GM21367 (cell line): ENCODE measurements around the gene COL4A4.
A peak's percentile ranks its signal among the peaks of the same experiment; 100 is the strongest.
"Not testable (repeated sequence)": the region's sequence is repeated elsewhere in the genome, so short reads cannot be mapped to it uniquely, and the experiment has no call there.

Experiments used
- ATAC-seq: cut with Tn5 transposase; IDR thresholded peaks from one replicate; pipeline ENCODE4 v1.9.1; 2021; ENCODE audit not compliant: unreplicated experiment

The COL4A4 gene

GRCh38 chr2:227117852-227118251 lies 46.2 kb downstream of the COL4A4 start:
- ATAC-seq: no peak

DNA sequence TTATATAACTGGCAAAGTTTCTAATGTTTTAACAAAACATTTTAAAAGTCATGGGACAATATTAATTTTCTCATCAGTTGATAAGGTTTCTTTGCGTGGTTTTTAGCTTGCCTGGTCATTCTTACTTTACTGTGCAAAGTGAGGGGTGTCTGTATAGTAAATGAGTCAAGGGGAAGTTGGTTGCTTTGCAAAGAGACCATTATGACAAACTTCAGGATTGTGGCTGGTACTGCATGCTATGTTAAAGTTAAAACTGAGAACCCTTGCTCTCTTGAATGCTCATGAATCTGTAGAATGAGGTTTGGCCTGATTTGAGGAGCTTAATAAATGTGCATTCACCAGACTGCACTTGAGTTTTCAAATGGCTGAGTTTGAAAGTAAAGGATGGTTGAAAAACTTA lies 47.0 kb downstream of the COL4A4 start:
- ATAC-seq: no peak

DNA sequence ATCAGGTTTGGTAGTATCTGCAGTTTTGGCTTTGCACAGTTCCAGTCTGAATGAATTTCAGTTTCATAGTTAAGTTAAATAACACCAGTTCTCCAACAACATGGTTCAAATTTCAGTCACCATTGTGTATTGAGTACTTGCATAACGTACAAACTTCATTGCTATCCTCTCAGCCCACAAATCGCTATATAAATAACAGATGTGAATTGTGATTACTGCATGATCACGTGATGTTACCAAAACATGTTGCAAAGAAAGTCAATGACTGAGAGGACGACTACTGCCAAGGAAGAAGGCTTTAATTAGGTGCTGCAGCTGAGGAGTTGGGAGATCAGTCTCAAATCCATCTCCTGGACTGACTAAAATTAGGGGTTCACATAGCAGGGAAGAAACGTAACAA lies 48.2 kb downstream of the COL4A4 start:
- no peak for ATAC-seq

DNA sequence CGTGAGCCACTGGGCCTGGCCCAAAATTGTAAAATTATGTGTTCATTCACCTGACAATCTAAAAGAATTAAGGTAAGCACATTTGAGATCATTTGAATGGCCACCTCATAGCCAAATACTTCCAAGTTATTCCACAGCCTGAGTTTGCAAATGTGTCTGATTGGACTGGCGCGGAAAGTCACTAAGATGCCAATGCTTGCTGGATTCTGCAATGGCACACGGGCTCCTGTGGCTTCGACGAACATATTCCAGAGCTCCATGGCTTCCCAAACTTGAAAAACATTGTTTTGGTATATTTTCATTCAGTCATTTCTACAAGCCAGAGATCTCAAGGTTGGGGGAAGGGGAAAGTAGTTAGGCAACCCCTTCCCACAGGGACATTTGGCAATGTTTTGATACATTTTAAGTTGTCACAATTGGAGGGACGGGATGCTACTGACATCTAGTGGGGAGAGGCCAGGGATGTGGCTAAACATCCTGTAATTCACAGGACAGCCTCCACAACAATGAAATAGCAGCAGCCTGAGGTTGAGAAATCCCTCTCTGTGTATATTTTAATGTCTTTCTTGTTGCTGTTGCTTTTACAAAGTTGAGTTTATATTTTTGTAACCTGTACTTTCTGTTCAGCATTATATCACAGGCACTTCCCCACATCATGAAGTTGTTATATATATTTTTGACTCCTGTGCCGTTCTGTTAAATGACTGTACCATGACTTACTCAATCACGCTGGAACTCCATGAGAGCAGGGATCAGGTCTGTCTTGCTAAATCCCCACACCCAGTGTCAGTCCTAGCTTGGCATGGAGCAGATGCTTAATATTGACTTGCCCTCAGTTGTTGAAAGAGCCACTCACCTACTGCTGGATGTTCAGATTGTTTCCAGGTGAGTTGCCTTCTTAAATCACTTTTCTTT lies 56.9 kb downstream of the COL4A4 start:
- ATAC-seq: peak; percentile 71

GRCh38 chr2:227103583-227103982 lies 60.4 kb downstream of the COL4A4 start:
- ATAC-seq: no peak

DNA sequence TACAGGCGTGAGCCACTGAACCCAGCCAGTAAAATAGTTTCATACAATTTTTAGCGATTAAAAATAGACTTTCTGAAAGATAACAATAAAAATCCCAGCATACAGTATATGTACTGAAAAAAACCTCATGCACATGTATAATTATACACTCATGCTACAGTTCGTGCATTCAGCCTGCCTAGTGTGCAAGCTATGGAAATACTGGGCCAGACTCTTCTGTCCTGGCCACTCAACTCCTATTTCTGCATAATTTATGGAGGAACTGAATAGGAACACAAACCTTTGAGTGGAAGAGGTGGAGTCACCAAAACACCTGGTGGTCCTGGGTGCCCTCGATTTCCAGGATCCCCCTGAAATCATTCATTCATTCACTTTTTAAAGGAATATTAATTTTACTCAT lies 64.7 kb downstream of the COL4A4 start:
- no peak for ATAC-seq

DNA sequence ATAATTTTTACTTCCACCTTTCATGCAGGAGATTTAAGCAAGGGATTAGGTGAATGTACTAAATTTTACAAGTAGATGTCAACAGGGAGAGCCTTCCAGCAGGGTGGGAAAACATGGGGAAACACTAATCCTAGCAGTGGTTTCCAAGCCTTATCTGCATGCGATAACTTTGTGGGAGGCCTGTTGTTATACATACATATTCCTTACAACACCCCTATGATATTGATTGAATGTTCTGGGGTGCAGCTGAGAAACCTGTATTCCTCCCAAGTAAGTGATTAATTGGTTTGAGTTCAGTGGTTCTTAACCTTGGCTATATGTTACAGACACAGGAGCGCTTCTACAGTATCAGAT lies 65.9 kb downstream of the COL4A4 start:
- ATAC-seq: no peak

DNA sequence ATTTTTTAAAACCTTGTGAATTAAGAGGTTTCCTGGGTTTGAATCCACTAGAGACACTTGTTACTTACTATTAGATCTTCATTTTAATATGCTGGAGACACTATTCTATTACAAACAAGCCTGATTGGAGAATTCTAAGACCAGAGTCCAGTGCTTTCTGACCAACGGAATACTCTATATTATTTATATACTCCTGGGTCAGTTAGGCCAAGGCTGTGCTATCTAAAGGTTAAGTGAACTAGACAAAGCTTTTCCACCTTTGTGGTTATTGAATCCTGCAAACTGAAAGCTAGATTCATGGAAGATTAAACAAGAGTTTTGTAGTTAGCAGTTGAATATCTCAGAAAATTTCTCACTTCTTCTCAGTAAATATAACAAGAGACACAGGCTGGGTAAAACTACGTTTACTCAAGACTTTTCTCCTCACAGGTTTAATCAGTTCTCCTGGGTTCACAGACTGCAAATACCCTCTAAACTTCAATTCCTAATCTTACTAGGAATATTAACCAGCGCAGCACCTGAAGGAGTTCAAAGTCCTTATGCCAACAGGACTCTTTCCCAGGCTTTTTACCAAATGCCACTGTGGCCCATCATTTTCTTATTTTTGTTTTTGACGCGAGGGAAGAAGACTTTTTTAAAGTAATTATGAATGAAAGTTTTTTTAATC lies 66.4 kb downstream of the COL4A4 start:
- no peak for ATAC-seq

DNA sequence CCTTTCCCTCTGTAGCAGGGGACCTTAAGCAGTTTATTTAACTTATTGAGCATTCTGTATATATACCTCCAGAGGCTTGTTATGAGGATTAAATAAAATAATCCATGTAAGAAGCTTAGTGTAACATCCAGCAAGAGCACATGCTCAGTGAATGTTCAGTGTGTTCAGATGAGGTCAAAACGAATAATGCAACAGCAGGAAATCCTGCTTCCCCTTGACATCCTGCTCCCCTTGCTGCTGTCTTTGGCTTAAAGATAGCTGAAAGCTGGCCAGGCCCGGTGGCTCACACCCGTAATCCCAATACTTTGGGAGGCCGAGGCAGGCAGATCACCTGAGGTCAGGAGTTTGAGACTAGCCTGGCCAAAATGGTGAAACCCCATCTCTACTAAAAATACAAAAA lies 68.7 kb downstream of the COL4A4 start:
- ATAC-seq: no peak

DNA sequence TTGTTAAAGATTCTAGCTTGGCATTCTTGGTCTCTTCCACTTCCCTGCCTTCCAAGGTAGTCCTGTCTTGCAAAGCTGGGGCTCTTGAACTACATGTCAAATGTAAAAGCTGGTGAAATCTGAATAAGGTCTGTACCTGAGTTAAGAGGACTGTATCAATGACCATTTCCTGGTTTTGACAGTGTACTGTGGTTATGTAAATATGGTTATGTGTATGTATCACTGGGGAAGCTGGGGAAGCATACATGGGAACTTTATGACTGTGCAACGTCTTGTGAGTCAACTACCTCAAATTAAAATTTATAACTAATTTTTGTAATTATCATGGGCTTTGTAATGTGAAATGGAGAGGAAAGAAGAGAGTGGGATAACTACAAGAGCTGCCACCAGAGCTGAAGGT lies 81.7 kb downstream of the COL4A4 start:
- peak; percentile 97 for ATAC-seq

DNA sequence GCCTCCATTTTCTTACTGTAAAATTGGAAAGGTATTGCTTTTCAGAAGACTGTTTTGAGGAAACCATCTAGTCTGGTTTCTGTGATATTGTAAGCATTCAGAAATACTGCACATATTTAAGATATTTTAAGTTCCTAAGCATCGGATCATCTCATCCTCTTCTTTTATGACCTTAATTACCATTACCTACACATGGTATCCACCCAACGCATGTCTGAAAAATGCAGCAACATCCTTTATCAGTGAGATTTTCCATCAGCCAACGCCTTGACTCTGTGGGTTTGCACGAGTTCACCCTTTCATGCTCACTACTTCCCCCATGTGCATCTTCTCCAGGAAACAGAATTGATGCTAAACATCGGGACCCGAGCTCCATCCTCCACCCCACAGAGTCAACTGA lies 84.3 kb downstream of the COL4A4 start:
- ATAC-seq: no peak

DNA sequence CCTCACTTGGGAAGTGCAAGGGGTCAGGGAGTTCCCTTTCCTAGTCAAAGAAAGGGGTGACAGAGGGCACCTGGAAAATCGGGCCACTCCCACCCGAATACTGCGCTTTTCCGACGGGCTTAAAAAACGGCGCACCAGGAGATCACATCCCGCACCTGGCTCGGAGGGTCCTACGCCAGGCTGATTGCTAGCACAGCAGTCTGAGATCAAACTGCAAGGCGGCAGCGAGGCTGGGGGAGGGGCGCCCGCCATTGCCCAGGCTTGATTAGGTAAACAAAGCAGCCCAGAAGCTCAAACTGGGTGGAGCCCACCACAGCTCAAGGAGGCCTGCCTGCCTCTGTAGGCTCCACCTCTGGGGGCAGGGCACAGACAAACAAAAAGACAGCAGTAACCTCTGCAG lies 98.9 kb downstream of the COL4A4 start:
- ATAC-seq: not testable (repeated sequence)

GRCh38 chr2:227058888-227059399 lies 105.1 kb downstream of the COL4A4 start:
- no peak for ATAC-seq

DNA sequence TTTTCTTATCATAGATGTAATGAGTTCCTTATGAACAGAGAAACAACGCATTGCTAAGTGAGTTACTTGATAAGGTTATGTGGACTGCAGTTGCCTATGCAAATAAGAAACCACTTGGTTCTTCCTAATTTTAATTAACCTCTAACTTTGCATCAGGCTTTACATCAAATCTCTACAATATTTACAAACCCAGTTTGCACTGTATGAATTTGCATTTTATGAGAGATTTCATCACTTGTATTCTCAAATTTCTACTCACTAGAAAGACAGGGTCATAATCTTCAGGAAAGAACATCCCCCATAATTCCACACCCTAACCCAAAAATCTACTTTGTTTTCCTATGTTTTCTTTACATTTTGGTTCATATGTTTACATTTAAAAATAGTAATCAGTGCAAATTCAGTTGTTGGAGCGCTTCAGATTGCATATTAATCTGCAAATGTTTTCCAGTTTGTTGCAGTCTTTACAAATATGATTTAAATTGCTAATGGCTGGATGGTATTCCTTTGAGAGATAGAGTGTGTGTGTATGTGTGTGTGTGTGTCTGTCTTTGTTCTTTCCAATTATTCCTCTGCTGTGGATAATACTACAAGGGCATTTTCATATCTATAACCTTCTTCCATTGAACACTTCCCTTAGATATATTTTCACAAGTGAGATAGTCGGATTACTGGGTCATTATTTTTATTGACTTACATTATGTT lies 106.1 kb downstream of the COL4A4 start:
- no peak for ATAC-seq

DNA sequence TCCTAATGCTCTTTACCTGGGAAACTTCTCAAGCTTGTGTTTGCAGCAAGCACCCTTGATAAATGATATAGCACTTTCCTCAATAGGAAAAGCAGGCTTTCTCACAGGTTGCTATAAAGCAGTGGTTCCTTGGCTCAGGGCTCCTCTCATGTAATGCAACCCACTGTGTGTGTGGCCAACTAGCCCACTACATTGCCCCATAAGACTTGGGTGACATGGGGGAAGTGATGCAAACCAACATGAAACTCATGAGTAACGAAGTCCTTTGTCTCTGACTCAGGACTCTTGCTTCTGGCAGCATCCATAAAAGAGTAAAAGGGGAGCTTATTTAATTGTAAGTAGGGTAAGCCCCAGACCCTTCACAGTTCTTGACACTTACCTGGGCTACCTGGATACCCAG lies 106.9 kb downstream of the COL4A4 start:
- no peak for ATAC-seq

- ATAC-seq: no peak
These were observed 110.0 kb downstream of the COL4A4 start for GRCh38 chr2:227054006-227054405.

GRCh38 chr2:227052879-227053278 lies 111.1 kb downstream of the COL4A4 start:
- ATAC-seq: no peak

DNA sequence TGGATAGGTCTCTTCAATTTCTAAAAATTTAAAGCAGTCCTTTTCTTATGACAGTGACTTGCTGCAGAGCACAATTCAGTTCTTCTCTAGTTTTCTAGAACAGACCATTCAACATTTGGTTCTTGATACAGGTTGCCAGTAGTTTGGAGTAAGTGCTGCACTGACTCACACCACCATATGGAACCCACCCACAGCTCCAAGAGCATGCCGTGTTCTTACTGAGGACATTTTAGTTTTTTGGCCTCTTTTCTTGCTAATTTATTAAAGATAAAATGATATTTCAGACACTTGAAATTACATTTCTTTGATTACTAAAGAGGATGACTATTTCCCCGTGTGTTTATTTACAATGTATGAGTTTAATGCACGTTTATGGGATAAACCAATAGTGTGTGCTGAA lies 120.0 kb downstream of the COL4A4 start:
- no peak for ATAC-seq

DNA sequence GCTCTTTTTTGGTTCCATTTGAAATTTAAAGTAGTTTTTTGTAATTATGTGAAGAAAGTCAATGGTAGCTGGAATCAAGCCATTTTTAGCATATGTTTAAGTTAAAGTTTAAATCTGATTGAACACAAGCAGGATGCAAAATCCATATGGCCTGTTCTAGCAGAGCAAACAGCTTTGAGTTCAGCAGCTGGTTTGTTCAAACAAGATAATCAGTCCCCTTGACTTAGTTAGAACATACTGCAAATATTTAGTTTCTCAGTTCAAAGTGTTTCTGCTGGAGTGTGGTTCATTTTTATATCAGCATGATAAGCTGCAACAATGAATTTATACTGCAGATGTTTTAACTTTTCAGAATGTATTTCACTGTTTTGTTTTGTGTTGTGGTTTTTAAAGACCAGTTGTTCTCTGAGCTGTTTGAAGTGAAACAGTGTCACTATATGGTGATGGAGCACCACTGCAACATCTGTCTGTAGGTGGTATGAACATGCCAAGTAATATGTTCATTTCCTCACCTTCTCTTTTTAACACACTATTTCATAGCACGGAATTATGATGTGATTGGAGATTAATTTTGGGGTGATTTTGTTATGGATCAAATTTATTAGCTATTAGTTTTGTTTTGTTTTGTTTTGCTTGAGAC lies 125.3 kb downstream of the COL4A4 start:
- ATAC-seq: no peak

DNA sequence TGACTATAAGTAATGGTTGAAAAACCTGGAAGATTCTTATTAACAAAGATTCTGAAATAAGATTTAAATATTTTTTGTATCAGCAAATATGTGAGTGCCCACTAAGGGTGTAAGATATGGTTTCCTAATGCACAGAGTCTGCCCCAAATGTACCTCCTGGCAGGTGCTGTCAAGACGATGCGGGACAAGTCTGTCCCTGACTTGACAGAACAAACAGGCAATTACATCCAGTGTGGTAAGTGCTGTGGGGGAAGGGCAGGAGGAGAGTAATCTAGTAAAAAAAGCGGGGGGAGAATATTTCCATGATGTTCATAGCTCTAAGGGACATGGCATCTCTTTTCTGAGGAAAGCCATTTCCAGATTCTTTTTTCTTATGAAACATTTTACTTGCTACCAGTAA lies 127.5 kb downstream of the COL4A4 start:
- no peak for ATAC-seq

DNA sequence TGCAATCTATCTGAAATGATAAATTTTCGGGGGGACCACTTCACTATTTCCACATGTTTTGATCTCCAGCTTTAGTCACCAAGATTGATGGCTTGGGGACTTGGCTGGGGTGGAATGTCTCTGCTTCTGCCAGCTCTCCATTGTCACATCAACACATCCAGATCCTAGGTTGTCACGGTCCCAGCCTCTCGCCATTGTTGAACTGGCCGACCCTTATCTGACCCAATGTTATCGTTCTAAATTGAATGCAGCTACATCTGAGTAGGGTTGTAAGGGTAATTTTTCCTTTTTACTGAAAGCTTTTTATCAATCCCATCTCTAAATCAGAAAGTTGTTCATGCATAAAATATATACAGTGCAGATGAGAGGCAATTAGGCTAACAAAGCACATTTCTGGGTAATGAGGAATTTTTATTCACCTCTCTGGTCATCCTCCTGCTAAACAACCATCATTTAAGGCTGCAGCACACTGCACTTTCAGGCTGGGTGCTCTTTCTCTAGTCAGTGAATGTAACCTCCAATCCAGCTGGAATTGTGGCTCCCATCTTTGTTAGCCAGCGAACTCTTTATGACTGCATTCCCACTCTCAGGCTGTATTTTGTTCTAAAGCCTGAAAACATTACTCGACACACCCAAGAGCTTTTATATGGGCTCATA lies 128.2 kb downstream of the COL4A4 start:
- no peak for ATAC-seq
